Cerebellar cortex (tissue), 1 donor: ENCODE data around the gene B9D1.

Experiments used
- DNase-seq: peaks from one replicate; pipeline ENCODE4 v3.0.0-alpha.2; 2015; ENCODE audit warnings: low spot score

Gene B9D1

GRCh38 chr17:19362277-19363113, at the start of gene B9D1:
Gene B9D1, minus strand, starts transcription at chr17:19362723. Its CDS starts 154 bp downstream, at chr17:19362569.
- DNase-seq: peak; percentile 93

- peak; percentile 86 for DNase-seq
Observed at GRCh38 chr17:19411631-19412030, 49.1 kb upstream of the B9D1 start.

- DNase-seq: peak; percentile 93
Observed at GRCh38 chr17:19410875-19411620, 48.5 kb upstream of the B9D1 start, which contains the start of gene RNF112. Gene RNF112, plus strand, starts transcription at chr17:19411232. Its CDS starts 177 bp downstream, at chr17:19411409.

- DNase-seq: peak; percentile 5
Observed at GRCh38 chr17:19410091-19410490, 47.6 kb upstream of the B9D1 start.

GRCh38 chr17:19409509-19409908, 47.0 kb upstream of the B9D1 start:
- DNase-seq: peak; percentile 14

- no peak for DNase-seq
Observed at GRCh38 chr17:19409066-19409465, 46.5 kb upstream of the B9D1 start.

- no peak for DNase-seq
Observed at GRCh38 chr17:19408346-19408710, 45.8 kb upstream of the B9D1 start.

GRCh38 chr17:19407601-19408345, 45.2 kb upstream of the B9D1 start:
- DNase-seq: no peak

- DNase-seq: no peak
Observed at GRCh38 chr17:19405114-19405513, 42.6 kb upstream of the B9D1 start.

- no peak for DNase-seq
Observed at GRCh38 chr17:19404264-19404663, 41.7 kb upstream of the B9D1 start.

GRCh38 chr17:19403021-19403420, 40.5 kb upstream of the B9D1 start:
- no peak for DNase-seq

- DNase-seq: no peak
Observed at GRCh38 chr17:19402171-19402570, 39.6 kb upstream of the B9D1 start.

- no peak for DNase-seq
Observed at GRCh38 chr17:19401321-19402010, 38.9 kb upstream of the B9D1 start.

- no peak for DNase-seq
Observed at GRCh38 chr17:19399750-19400450, 37.4 kb upstream of the B9D1 start.

- DNase-seq: no peak
Observed at GRCh38 chr17:19398301-19399181, 36.0 kb upstream of the B9D1 start.

GRCh38 chr17:19397556-19398041, 35.1 kb upstream of the B9D1 start:
- no peak for DNase-seq

- no peak for DNase-seq
Observed at GRCh38 chr17:19392303-19392702, 29.8 kb upstream of the B9D1 start.

- DNase-seq: no peak
Observed at GRCh38 chr17:19391432-19391831, 28.9 kb upstream of the B9D1 start.

- DNase-seq: no peak
Observed at GRCh38 chr17:19390951-19391350, 28.4 kb upstream of the B9D1 start.
